IMR-90 (cell line): Measurements from ENCODE around the gene SORD. TPM values are rescaled to one million over a fixed set of nuclear protein-coding genes. Genes with fewer than 3 reads are reported as not detected.
"Not testable (repeated sequence)": the region's sequence is repeated elsewhere in the genome, so short reads cannot be mapped to it uniquely, and the experiment has no call there.

ENCODE experiments used
- ATAC-seq: fragments of 200-7000 bp; cut with Tn5 transposase; 2 replicates; pipeline ENCODE4 v1.9.1; 2020; ENCODE audit warnings: low read depth, mild to moderate bottlenecking, moderate library complexity
- BruUV-seq: library from RNA; stranded (reverse); fragments of 400-500 nt; replicated peaks from 2 replicates; lab custom pipeline; 2021; lab: Mats Ljungman, UMichigan
- CTCF ChIA-PET: fragments of 300-600 bp; formaldehyde crosslinking; extraction: SDS; loops from one replicate; lab custom pipeline; 2021; ENCODE audit warnings: antibody characterized with exemption; lab: Yijun Ruan, JAX
- POLR2A ChIA-PET: fragments of 300-600 bp; sonication (Branson Sonifier 250); formaldehyde crosslinking; loops from one replicate; lab custom pipeline; 2022; ENCODE audit warnings: antibody characterized with exemption; ENCODE audit not compliant: unreplicated experiment; lab: Charles Lee
- DNase-seq: peaks from one replicate; pipeline ENCODE4 v3.0.0; 2013
- H2AFZ ChIP-seq: replicated peaks from 2 replicates; pipeline ENCODE3; 2013; ENCODE audit warnings: low read length, mild to moderate bottlenecking; ENCODE audit not compliant: poor library complexity
- H2AK5ac ChIP-seq: 2 replicates; pipeline ENCODE4 v1.6.1; 2013; ENCODE audit warnings: low read depth, low read length, inconsistent platforms
- H2AK9ac ChIP-seq: replicated peaks from 2 replicates; pipeline ENCODE3; 2013; ENCODE audit warnings: mild to moderate bottlenecking, low read depth, low read length, moderate library complexity; ENCODE audit not compliant: poor library complexity
- H2BK120ac ChIP-seq: 2 replicates; pipeline ENCODE4 v1.6.1; 2013; ENCODE audit warnings: low read depth, low read length, inconsistent platforms
- H2BK15ac ChIP-seq: 3 replicates; pipeline ENCODE4 v1.6.1; 2013; ENCODE audit warnings: low read depth, low read length, inconsistent platforms
- H2BK20ac ChIP-seq: 2 replicates; pipeline ENCODE4 v1.6.1; 2013; ENCODE audit warnings: low read depth, mild to moderate bottlenecking, inconsistent platforms, low read length, moderate library complexity
- H2BK5ac ChIP-seq: 2 replicates; pipeline ENCODE4 v1.6.1; 2013; ENCODE audit warnings: mild to moderate bottlenecking, low read depth, low read length, inconsistent platforms; ENCODE audit not compliant: poor library complexity, severe bottlenecking
- H3K14ac ChIP-seq: replicated peaks from 2 replicates; pipeline ENCODE4 v1.6.1; 2013; ENCODE audit warnings: low read depth, low read length, inconsistent platforms
- H3K18ac ChIP-seq: 2 replicates; pipeline ENCODE4 v1.6.1; 2013; ENCODE audit warnings: low read depth, low read length, control low read depth
- H3K23ac ChIP-seq: 2 replicates; pipeline ENCODE4 v1.6.1; 2013; ENCODE audit warnings: low read depth, low read length, inconsistent platforms
- H3K27ac ChIP-seq: 2 replicates; pipeline ENCODE4 v1.5.1; 2013; ENCODE audit warnings: mild to moderate bottlenecking, control low read depth, low read length; ENCODE audit not compliant: insufficient read depth
- H3K27me3 ChIP-seq: 2 replicates; pipeline ENCODE4 v1.6.1; 2013; ENCODE audit warnings: low read length; ENCODE audit not compliant: control insufficient read depth, insufficient read depth
- H3K36me3 ChIP-seq: 2 replicates; pipeline ENCODE4 v1.6.1; 2013; ENCODE audit warnings: low read length, mixed read lengths; ENCODE audit not compliant: control insufficient read depth, insufficient read depth
- H3K4ac ChIP-seq: 2 replicates; pipeline ENCODE4 v1.6.1; 2013; ENCODE audit warnings: low read depth, low read length, inconsistent platforms
- H3K4me1 ChIP-seq: 2 replicates; pipeline ENCODE4 v1.6.1; 2013; ENCODE audit warnings: low read length, mixed read lengths; ENCODE audit not compliant: control insufficient read depth, insufficient read depth
- H3K4me2 ChIP-seq: 2 replicates; pipeline ENCODE4 v1.6.1; 2013; ENCODE audit warnings: low read depth, mild to moderate bottlenecking, control low read depth, low read length, moderate library complexity
- H3K4me3 ChIP-seq: 2 replicates; pipeline ENCODE4 v1.5.1; 2013; ENCODE audit warnings: low read depth, mild to moderate bottlenecking, control low read depth, low read length, moderate library complexity; ENCODE audit not compliant: insufficient read depth
- H3K56ac ChIP-seq: 2 replicates; pipeline ENCODE4 v1.6.1; 2013; ENCODE audit warnings: low read length, inconsistent platforms; ENCODE audit not compliant: insufficient read depth; ENCODE audit errors: extremely low read depth
- H3K79me1 ChIP-seq, 2 experiments: 2 replicates each; pipeline ENCODE4 v1.6.1; 2013; ENCODE audit warnings: low read length in 2 of 2, inconsistent platforms in 1 of 2, low read depth in 1 of 2
- H3K9ac ChIP-seq: 2 replicates; pipeline ENCODE4 v1.6.1; 2013; ENCODE audit warnings: low read depth, low read length, control low read depth
- H3K9me1 ChIP-seq: 2 replicates; pipeline ENCODE4 v1.6.1; 2013; ENCODE audit warnings: low read length, inconsistent platforms; ENCODE audit not compliant: insufficient read depth
- H3K9me3 ChIP-seq: 2 replicates; pipeline ENCODE4 v1.6.1; 2013; ENCODE audit warnings: low read length; ENCODE audit not compliant: control insufficient read depth, insufficient read depth
- H4K20me1 ChIP-seq: 2 replicates; pipeline ENCODE4 v1.6.1; 2013; ENCODE audit warnings: low read length, inconsistent platforms; ENCODE audit not compliant: insufficient read depth
- H4K5ac ChIP-seq: 2 replicates; pipeline ENCODE4 v1.6.1; 2013; ENCODE audit warnings: mild to moderate bottlenecking, low read depth, low read length, control low read depth
- H4K8ac ChIP-seq, 2 experiments: 2 replicates each; pipeline ENCODE4 v1.6.1; 2013; ENCODE audit warnings: low read depth in 2 of 2, low read length in 2 of 2, control low read depth in 1 of 2, inconsistent platforms in 1 of 2
- H4K91ac ChIP-seq: 2 replicates; pipeline ENCODE4 v1.6.1; 2013; ENCODE audit warnings: low read depth, low read length, inconsistent platforms; ENCODE audit not compliant: insufficient read depth
- WGBS, 2 experiments: methylation state at CpG; one replicate each; pipeline versions ENCODE4 v1.1.5 to v1.1.7; 2013; ENCODE audit warnings: missing lambda C conversion rate in 2 of 2; ENCODE audit not compliant: insufficient read length in 1 of 2; ENCODE audit errors: extremely low coverage in 2 of 2; 5-methylcytosine and 5-hydroxymethylcytosine counted together
- dilution Hi-C: fragments of 300-500 bp; cut with HindIII; formaldehyde crosslinking; loops from one replicate; pipeline ENCODE4 v1.14.3; 2018; ENCODE audit warnings: low sequenced_read_pairs; ENCODE audit not compliant: unreplicated experiment
- in situ Hi-C: fragments of 300-500 bp; cut with MboI; formaldehyde crosslinking; loops from 3 replicates; pipeline ENCODE4 v1.14.3; 2019; ENCODE audit warnings: low sequenced_read_pairs, inconsistent platforms, mixed read lengths
- intact Hi-C: fragments of 100-400 bp; cut with micrococcal nuclease; formaldehyde crosslinking; loops from 2 replicates; pipeline ENCODE4 v1.10.0; 2022
- polyA plus RNA-seq, 3 experiments: library from polyadenylated mRNA; depleted of rRNA; stranded (reverse); fragments of >200 nt; gene quantifications; 2 replicates each; pipeline ENCODE4 v1.2.3, GENCODE V29; 2012; ENCODE audit warnings: low replicate concordance in 1 of 3
- total RNA-seq: library from RNA; depleted of rRNA; stranded (reverse); fragments of >200 nt; gene quantifications from 2 replicates; pipeline ENCODE4 v1.2.3, GENCODE V29; 2012

SORD gene
- total and polyA plus RNA-seq, 2 of the 4 experiments (the other 2 are of a cell fraction) = 27.6 to 34.2 TPM

- H3K36me3 ChIP-seq, H4K8ac ChIP-seq, H3K27ac ChIP-seq, H3K14ac ChIP-seq, H2AK9ac ChIP-seq, H4K5ac ChIP-seq, H3K4me3 ChIP-seq, H3K23ac ChIP-seq, H3K4ac ChIP-seq, intact Hi-C loops, H2AK5ac ChIP-seq, H2BK120ac ChIP-seq, H3K4me2 ChIP-seq, H3K79me1 ChIP-seq, H2BK5ac ChIP-seq, H2BK15ac ChIP-seq, H2AFZ ChIP-seq, dilution Hi-C loops, H3K56ac ChIP-seq, DNase-seq, ATAC-seq, H3K9me1 ChIP-seq, H4K20me1 ChIP-seq, H3K18ac ChIP-seq, H3K9me3 ChIP-seq, H2BK20ac ChIP-seq, H3K4me1 ChIP-seq, in situ Hi-C loops, CTCF ChIA-PET, BruUV-seq, POLR2A ChIA-PET, H4K91ac ChIP-seq, H3K9ac ChIP-seq: not testable (repeated sequence)
- H3K27me3 ChIP-seq = peaks cover 57% of the 10 kb centered on the region
- no CpG with 5 or more reads among the region's 9 CpGs for WGBS, 2 experiments
Measured at GRCh38 chr15:45104170-45104569, 81.2 kb downstream of the SORD start.
